NCI-H526 (cell line): ENCODE measurements around the gene LRRC40.
"Not testable (repeated sequence)": the region's sequence is repeated elsewhere in the genome, so short reads cannot be mapped to it uniquely, and the experiment has no call there.

Experiments used
- DNase-seq, 2 experiments: peaks; one replicate each; lab custom pipeline; 2025; lab: John Stamatoyannopoulos, UW

The LRRC40 gene

DNA sequence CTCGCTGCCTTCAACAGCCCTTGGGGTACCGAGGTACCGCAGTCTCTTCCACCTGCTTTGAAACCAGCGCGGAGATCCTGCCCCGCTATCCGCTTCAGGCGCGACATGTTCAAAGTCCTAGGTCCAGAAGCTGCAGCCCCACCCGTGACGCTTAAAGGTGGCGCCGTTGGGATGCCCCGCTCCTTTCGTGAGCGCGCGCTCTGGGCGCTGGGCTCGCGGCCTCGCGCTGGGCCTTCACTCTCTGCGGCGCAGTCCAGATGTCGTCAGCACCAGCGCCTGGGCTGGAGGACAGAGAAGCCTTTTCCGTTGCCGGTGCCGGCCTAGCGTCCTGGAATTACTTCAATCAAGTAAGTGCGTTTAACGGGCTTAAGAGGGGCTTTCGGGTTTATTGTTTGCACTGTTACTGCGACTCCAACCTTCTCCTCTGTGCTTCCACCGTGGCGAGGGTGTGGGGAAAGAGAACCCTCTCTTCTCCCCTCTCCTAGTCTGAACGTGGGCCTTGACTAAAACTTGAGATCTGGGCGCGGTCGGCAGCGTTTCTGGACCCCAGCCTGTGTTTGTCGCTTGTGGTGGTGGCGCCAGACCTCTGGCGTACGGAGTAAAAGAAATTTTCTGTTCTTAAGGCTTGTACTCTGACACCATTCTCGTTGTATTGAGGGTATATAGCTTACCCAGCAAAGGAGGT lies at the start of gene LRRC40:
Gene LRRC40 (minus strand): TSS at position 146 of the 685 bp plus-strand sequence. CDS start 39 bp downstream, at position 107.
- DNase-seq: peak; percentile 88 to 97

- no peak for DNase-seq
Observed at GRCh38 chr1:70248729-70249128, 43.4 kb upstream of the LRRC40 start.

DNA sequence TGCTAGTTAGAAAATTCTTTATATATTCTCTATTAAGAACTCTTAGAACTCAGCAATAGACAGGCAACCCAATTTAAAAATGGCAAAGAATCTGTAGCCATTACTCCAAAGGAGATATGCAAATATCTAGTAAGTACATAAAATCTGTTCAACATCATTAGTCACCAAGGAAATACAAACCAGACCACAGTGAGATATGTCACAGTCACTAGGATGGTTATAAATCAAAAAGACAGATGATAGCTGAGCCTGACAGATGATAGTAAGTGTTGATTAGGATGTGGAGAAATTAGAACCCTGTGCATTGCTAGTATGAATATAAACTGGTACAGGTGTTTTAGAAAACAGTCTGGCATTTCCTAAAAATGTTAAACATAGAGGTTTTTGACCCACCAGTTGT lies 42.4 kb upstream of the LRRC40 start:
- no peak for DNase-seq

GRCh38 chr1:70247122-70247521 lies 41.7 kb upstream of the LRRC40 start:
- DNase-seq: no peak

GRCh38 chr1:70239940-70240339 lies 34.6 kb upstream of the LRRC40 start:
- DNase-seq: no peak

- no peak for DNase-seq
Observed at GRCh38 chr1:70234733-70235132, 29.4 kb upstream of the LRRC40 start.

GRCh38 chr1:70231475-70231874 lies 26.1 kb upstream of the LRRC40 start:
- no peak for DNase-seq

- no peak for DNase-seq
Observed at GRCh38 chr1:70228670-70229069, 23.3 kb upstream of the LRRC40 start.

DNA sequence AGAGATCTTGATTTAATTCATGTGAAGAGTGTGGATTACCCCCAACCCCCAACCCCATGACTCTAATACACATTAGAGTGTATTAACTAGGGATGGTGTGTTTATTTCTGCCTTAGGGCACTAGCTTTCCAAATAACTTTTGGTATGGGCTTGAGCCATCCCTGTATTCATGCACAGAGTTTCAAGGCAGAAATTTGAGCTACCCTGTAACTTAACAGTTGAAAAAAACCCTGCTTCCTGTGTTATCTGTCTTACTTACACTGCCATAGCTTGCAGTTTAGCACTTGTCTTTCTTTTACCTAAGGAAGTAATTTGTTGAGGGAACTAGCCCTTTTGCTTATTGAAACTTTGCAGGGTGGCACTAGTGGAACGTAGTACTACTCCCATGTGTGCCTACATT lies 22.1 kb upstream of the LRRC40 start:
- no peak for DNase-seq

DNA sequence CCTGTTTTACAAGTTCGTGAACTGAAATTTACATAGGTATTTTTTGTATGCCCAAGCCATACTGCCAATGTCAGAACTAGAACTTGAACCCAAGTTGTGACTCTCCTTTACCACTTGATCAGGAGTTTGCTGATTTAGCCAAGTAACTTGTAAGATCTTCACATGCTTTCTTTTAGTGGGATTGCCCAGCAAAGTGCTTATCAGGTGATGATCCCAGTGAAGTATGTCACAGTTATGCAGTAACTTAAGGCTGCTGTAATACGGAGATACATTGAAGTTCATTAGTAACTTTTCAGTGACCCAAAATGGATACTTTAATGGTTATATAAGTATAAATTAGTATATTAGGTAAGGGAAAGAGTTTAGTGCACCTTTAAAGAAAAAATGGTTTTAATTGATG lies 19.6 kb upstream of the LRRC40 start:
- DNase-seq: no peak

DNA sequence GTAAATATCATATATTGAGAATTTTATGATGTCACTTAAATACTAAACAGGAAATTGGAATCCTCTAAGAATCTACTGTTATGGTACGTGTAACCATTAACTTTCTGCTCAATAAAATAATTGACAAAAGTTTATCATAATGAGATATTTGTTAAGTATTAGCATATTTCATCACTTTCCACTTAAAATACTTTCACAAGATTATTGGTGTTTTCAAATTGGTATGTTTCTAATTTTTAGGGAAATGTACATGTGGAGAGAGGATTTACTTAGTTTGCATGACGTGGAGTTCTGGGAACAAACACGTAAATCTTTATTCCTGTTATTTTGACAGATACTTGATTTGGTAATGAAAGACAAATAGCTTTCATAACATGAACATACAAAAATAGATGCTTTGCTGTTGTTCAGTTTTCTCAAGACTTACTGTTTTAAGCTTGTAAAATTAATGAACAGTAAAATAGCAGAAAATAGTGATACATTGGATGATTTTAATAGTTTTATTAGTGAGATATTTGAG lies 17.4 kb upstream of the LRRC40 start:
- DNase-seq: no peak

- peak; percentile 91 to 97 for DNase-seq
Observed at GRCh38 chr1:70221238-70222121, 16.1 kb upstream of the LRRC40 start, which contains the start of gene SRSF11. SRSF11 (plus strand) TSS chr1:70221380; CDS start chr1:70221637, 257 bp downstream.

DNA sequence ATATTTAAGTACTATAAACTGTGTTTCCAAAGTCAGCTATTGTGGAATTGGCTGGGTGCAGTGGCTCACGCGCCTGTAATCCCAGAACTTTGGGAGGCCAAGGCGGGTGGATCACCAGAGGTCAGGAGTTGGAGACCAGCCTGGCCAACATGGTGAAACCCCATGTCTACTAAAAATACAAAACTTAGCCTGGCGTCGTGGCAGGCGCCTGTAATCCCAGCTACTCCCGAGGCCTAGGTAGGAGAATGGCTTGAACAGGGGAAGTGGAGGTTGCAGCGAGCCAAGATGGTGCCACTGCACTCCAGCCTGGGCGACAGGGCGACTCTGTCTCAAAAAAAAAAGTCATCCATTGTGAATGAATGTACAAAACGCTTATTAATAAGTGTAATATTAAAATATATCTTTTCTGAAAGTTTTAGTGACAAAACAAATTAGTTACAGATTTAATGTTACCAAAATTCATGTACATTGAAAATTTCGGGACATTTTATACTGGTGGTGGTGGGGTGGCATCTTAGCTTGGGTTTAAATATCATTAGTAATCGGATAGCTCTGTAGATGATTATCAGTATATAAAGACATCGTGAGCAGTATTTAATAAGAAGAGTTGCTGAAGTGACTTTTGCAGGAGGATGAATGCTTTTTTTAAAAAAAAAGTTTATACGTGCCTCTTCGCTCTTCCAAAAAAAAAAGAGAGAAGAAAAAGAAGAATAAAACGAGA lies 15.3 kb upstream of the LRRC40 start:
- DNase-seq: no peak

DNA sequence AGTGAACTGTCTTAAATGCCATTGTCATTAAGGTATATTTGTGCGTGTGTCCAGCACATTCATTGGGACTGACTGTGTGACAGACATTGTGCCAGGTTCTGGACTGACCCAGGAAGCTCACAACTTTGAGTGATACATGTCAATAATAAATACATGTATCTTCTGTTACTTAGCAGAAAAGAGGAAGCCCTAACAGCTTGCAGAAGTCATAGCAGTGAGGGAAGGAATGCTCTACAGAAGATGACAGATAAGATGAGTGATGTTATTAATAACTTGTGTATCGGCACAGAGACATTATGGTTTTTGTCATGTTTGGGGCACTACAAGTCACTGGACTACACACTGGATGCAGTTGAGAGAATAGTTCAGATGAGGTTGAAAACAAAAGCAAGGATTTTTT lies 14.6 kb upstream of the LRRC40 start:
- DNase-seq: no peak

GRCh38 chr1:70211541-70211940 lies 6.2 kb upstream of the LRRC40 start:
- DNase-seq: no peak

- DNase-seq: no peak
Observed at GRCh38 chr1:70210820-70211219, 5.4 kb upstream of the LRRC40 start.

GRCh38 chr1:70208292-70208691 lies 2.9 kb upstream of the LRRC40 start:
- no peak for DNase-seq

GRCh38 chr1:70207492-70207891 lies 2.1 kb upstream of the LRRC40 start:
- no peak for DNase-seq

- not testable (repeated sequence) for DNase-seq
Observed at GRCh38 chr1:70206833-70207232, 1.5 kb upstream of the LRRC40 start.

- DNase-seq: no peak
Observed at GRCh38 chr1:70205071-70205433, 327 bp downstream of the LRRC40 start.

GRCh38 chr1:70204600-70204999 lies 779 bp downstream of the LRRC40 start:
- DNase-seq: no peak

DNA sequence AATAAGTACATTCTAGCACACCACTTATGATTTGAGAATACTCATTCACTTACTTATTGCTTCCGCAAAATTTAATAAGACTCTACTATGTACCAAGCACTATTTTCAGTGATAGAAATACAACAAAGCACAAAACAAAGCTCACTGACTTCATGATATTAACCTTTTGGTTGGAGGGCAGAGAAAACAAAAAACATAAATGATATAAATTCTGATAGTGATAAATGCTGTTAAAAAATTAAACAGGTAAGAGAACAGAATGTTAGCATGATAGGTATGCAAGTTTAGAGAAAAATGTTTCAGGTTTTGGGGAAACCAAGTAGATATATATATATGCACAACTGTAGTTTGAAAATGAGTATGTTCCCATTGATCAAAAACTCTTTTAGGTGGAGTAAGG lies 1.2 kb downstream of the LRRC40 start:
- DNase-seq: no peak
